Measurements from ENCODE around the gene PNKP. TPM values are rescaled to one million over a fixed set of nuclear protein-coding genes. Genes with fewer than 3 reads are reported as not detected.

PNKP gene
- total RNA-seq, 1 experiment from 2014 or later: 130 TPM

DNA sequence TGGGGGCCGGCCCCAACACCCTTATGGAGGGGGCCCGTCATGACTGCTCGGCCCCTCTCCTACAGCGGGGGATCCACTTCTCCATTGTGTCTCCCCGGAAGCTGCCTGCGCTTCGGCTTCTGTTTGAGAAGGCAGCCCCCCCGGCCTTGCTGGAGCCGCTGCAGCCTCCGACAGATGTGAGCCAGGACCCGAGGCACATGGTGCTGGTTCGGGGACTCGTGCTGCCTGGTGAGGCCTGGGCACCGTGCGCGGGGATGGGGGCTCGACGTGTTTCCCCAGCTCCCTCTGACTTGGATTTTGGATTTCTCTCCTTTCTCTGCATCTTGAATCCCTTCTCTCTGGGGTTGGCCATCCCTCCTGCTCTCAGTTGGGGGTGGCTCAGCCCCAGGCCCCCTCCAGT lies 37.7 kb downstream of the PNKP start:
- Histone ChIP-seq H3K36me3 (ENCODE audit: control insufficient read depth, insufficient read depth, low read length) (peaks cover 2% of the 10 kb centered on the region), H3K4me1 (no peaks in the 10 kb centered on the region), H3K9me3 (no peaks in the 10 kb centered on the region), H3K4me3 (ENCODE audit: low read depth, low read length) (no peak overlapping the region), H3K27me3 (replicated peaks; ENCODE audit: control insufficient read depth, insufficient read depth, low read length) (no peaks in the 10 kb centered on the region)
- H3K9me3 Mint-ChIP-seq (ENCODE audit: unreplicated experiment): no peaks in the 10 kb centered on the region
- ChIA-PET CTCF (no interaction called here), POLR2A (no interaction called here)
- no peak for TF ChIP-seq CTCF (IDR thresholded peaks at IDR 0.05; ENCODE audit: insufficient read depth in 1 of 2, low read depth in 1 of 2, low read length in 1 of 2, severe bottlenecking in 1 of 2, unreplicated experiment in 1 of 2)
- no peak for DNase-seq
- no peaks in the 10 kb centered on the region for H3K4me1 Mint-ChIP-seq (ENCODE audit: low read depth, unreplicated experiment)
- H3K4me3 Mint-ChIP-seq (ENCODE audit: unreplicated experiment): no peak overlapping the region
- H3K27ac Mint-ChIP-seq (ENCODE audit: unreplicated experiment): no peak overlapping the region
- intact Hi-C loops (cut with micrococcal nuclease; ENCODE audit: unreplicated experiment): no loop called here
- no TSS peak for BruUV-seq (replicated peaks)
- H3K36me3 Mint-ChIP-seq (ENCODE audit: insufficient read depth, unreplicated experiment): peaks cover 33% of the 10 kb centered on the region
- H3K27me3 Mint-ChIP-seq (ENCODE audit: insufficient read depth, unreplicated experiment): no peaks in the 10 kb centered on the region

- Histone ChIP-seq H3K9me3 (no peaks in the 10 kb centered on the region), H3K4me1 (no peaks in the 10 kb centered on the region), H3K36me3 (ENCODE audit: control insufficient read depth, insufficient read depth, low read length) (peaks cover 2% of the 10 kb centered on the region), H3K27me3 (replicated peaks; ENCODE audit: control insufficient read depth, insufficient read depth, low read length) (no peaks in the 10 kb centered on the region), H3K4me3 (ENCODE audit: low read depth, low read length) (no peak overlapping the region)
- Mint-ChIP-seq H3K27ac (ENCODE audit: unreplicated experiment) (no peak overlapping the region), H3K4me3 (ENCODE audit: unreplicated experiment) (no peak overlapping the region), H3K27me3 (ENCODE audit: insufficient read depth, unreplicated experiment) (no peaks in the 10 kb centered on the region), H3K36me3 (ENCODE audit: insufficient read depth, unreplicated experiment) (peaks cover 33% of the 10 kb centered on the region), H3K4me1 (ENCODE audit: low read depth, unreplicated experiment) (no peaks in the 10 kb centered on the region), H3K9me3 (ENCODE audit: unreplicated experiment) (no peaks in the 10 kb centered on the region)
- POLR2A ChIA-PET: no interaction called here
- BruUV-seq (replicated peaks): no TSS peak
- CTCF ChIA-PET: no interaction called here
- intact Hi-C loops (cut with micrococcal nuclease; ENCODE audit: unreplicated experiment): no loop called here
- no peak for TF ChIP-seq CTCF (IDR thresholded peaks at IDR 0.05; ENCODE audit: insufficient read depth in 1 of 2, low read depth in 1 of 2, low read length in 1 of 2, severe bottlenecking in 1 of 2, unreplicated experiment in 1 of 2)
- no peak for DNase-seq
These were observed 38.2 kb downstream of the PNKP start for GRCh38 chr19:49829200-49829599.

GRCh38 chr19:49827034-49827433 lies 40.3 kb downstream of the PNKP start:
- H3K4me3 ChIP-seq (ENCODE audit: low read depth, low read length): no peak overlapping the region
- intact Hi-C loops (cut with micrococcal nuclease; ENCODE audit: unreplicated experiment): no loop called here
- H3K4me1 Mint-ChIP-seq (ENCODE audit: low read depth, unreplicated experiment): no peaks in the 10 kb centered on the region
- DNase-seq: no peak
- H3K4me3 Mint-ChIP-seq (ENCODE audit: unreplicated experiment): no peak overlapping the region
- no peaks in the 10 kb centered on the region for H3K4me1 ChIP-seq
- H3K9me3 Mint-ChIP-seq (ENCODE audit: unreplicated experiment): no peaks in the 10 kb centered on the region
- ChIA-PET CTCF (no interaction called here), POLR2A (no interaction called here)
- no peaks in the 10 kb centered on the region for H3K27me3 Mint-ChIP-seq (ENCODE audit: insufficient read depth, unreplicated experiment)
- H3K27ac Mint-ChIP-seq (ENCODE audit: unreplicated experiment): no peak overlapping the region
- peaks cover 38% of the 10 kb centered on the region for H3K36me3 Mint-ChIP-seq (ENCODE audit: insufficient read depth, unreplicated experiment)
- H3K27me3 ChIP-seq (replicated peaks; ENCODE audit: control insufficient read depth, insufficient read depth, low read length): no peaks in the 10 kb centered on the region
- TF ChIP-seq CTCF (IDR thresholded peaks at IDR 0.05; ENCODE audit: insufficient read depth in 1 of 2, low read depth in 1 of 2, low read length in 1 of 2, severe bottlenecking in 1 of 2, unreplicated experiment in 1 of 2): no peak
- no peaks in the 10 kb centered on the region; the same call in none of the 2 replicates for H3K36me3 ChIP-seq (ENCODE audit: control insufficient read depth, insufficient read depth, low read length)
- BruUV-seq (replicated peaks): no TSS peak
- H3K9me3 ChIP-seq: no peaks in the 10 kb centered on the region

Data from Caco-2 (cell line).